HG03045 (cell line): ENCODE measurements around the gene NPHP4.

ENCODE experiments used
- ATAC-seq: cut with Tn5 transposase; IDR thresholded peaks from one replicate; pipeline ENCODE4 v1.9.1; 2021; ENCODE audit warnings: mild to moderate bottlenecking, moderate library complexity; ENCODE audit not compliant: unreplicated experiment

Gene NPHP4

DNA sequence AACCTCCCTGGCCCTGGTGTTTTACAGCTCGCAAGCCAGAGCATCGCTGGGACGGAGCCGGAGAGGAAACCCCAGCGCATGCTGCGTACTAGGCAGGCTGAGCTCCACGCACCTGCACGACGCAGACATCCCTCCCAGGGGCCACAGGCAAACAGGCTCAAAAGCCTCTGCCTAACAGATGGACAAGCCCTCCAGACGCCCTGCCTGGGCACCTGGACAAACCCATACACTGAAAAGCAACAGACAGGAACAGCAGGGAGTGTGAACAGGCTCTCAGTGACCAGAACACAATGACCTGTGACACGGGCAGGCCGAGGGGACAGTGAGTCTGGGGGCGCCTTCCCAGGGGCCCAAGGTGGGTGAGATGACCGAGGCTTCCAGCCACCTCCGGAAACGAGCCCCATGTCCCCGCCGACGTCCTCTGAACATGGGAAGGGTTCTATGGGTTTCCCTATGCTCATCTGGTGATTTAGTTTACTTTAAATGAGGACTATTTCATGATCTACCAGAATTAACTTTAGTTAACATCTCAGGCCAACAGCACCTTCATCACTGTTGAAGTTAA lies 40.3 kb downstream of the NPHP4 start:
- ATAC-seq, result no peak

- no peak for ATAC-seq
Measured at GRCh38 chr1:5950994-5951785, 41.0 kb downstream of the NPHP4 start.

DNA sequence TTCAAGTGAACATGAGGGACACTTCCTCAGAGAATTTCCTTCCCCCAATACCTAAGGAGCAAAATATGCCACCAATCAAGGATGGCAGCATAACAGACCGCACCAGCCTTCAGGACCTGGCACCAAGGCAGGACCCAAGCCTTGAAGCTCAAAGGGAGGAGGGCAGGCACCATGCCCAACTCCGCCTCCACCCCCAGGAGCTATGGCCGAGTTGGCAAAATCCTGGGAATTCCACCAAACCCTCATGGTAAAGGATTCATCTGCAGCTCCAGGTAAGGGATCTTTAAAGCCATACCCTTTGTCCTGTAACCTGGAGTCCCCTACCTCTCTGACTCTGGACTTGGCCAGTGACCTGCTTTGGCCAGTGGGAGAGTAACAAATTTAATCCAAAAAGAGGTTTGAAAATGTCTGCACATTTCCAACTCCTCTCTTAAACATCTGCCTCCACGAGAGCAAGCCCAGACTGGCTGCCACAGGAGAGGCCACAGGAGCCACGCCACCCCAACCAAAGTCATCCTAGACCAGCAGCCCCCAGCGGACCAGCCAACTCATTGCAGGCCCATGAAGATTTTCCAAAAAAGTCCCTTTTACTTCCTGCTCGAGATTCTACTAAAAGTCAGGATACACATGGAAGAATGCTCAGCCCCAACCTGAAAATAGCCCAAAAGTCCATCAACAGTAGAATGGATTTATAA lies 41.9 kb downstream of the NPHP4 start:
- ATAC-seq, result no peak

DNA sequence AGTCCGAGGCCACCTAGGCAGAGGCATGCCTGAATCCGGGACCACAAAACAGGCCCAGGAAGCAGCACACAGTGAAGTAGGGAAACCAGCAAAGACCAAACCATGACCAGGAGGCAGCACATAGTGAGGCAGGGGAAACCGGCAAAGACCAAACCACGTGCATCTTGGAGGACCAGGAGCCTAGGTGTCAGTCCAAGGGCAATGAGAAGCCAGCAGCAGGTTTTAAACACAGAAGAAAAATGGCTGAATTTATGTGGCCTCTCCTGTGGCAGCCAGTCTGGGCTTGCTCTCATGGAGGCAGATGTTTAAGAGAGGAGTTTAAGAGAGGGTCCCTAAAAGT lies 42.5 kb downstream of the NPHP4 start:
- ATAC-seq, result no peak

- no peak for ATAC-seq
Measured at GRCh38 chr1:5949085-5949760, 43.0 kb downstream of the NPHP4 start.

DNA sequence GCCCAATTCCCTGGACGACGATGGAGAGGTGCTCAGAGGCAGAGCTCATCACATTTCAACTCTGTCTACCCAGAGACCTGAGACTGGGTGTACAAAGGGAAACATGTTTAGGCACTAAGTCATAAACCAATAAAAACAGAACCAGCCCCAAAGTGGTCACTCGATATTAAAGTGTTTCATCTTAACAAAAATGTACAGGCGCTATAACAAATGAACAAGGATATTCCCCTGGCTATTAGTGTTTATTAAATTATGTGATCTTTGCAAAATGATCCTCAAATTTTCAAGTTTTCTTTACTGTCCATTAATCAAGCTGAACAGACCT lies 43.6 kb downstream of the NPHP4 start:
- ATAC-seq, result no peak

DNA sequence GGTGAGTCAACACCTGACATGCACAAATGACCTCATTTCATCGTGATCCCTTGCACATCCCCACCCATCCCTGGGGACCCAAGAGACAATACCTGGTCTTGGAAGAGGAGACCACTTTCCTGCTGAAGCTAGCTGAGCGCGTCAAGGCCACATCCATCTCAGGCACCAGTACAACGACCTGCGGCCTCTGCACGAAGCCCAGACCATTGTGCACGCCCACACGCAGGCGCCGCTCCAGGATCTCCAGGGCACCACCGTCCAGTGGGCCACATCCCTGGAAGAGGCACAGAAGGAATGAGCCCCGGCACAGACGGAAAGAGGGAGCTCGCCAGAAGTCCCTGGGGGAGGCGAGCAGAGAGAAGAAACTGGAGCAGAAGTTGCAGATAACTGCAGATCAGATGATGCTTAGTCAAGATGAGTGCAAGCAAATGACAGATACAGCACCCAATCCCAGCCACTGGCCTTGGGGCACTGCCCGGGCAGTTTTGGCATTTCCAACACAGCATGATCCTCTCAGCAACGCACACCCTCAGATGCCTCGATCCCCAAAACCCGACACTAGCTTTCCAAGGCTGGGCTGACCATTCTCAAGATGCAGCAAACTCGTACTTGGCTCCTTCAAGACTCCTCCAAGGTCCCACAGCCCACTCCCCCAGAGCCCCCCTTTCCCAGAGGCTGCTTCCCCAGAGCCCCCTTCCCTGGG lies 44.1 kb downstream of the NPHP4 start:
- no peak for ATAC-seq

GRCh38 chr1:5947071-5947821 lies 45.0 kb downstream of the NPHP4 start:
- ATAC-seq, result no peak

DNA sequence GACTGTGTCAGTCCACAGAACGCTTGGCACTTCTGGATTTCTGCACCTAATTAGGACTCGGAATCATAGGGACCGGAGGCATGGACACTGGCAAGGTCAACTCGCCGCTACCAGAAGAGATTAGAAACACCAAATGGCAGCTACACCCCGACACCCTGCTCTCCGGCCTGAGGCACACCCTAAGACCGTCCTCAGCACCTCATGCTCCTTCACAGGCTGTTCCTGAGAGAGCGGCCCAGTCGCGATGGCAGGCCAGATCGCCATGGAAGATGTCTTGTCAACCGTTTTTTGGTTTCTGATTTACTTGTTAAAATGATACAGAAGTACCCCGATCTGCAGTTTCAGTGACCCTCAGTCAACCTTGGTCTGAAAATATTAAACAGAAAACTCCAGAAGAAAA lies 46.8 kb downstream of the NPHP4 start:
- no peak for ATAC-seq

DNA sequence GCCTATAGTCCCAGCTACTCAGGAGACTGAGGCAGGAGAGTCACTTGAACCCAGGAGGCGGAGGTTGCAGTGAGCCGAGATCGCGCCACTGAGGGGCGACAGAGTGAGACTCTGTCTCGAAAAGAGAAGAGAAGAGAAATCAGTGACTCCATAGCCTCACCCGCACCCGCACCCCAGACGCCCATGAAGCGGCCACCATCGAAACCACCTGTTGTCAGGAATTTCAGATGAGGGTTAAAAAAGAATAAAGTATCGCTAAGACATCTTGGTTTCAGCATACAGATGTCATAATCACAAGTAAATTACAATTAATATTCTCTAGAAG lies 47.4 kb downstream of the NPHP4 start:
- ATAC-seq, result no peak

GRCh38 chr1:5944154-5944842 lies 47.9 kb downstream of the NPHP4 start:
- no peak for ATAC-seq

DNA sequence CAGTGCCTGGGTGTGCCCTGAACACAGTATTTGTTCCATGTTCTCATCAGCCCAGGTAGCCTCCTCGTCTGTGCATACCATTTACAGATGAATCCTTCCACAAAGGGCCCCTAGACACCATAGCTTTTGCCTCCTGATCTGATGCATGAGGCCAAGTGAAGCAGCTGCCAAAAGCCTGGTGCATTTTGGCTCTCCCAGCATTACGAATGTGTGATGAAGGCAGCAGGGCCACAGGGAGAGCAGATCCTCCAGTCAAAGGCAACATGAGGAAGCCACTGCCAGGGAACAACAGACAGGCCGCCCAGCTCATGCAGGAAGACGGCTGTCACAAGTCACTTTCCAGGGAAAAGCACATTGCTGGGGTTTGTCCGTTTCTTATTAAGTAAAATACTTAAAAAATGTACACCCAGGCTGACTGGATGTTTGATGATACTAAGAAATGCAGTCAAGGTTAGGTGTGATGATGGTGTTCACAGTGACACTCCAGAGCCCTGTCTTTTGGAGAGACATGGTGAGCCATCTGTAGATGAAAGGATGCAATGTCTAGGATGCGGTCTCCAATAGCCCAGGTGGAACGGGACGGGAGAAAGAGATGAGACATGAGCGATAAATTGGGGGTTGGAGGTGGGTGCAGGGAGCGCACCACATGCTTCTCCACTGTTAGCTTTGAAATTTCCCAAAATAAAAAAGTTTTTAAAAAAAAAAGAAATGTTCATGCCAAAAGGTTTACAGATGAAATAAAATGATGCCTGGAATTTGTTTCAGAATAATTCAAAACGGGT lies 48.7 kb downstream of the NPHP4 start:
- no peak for ATAC-seq

GRCh38 chr1:5941671-5942070 lies 50.6 kb downstream of the NPHP4 start:
- no peak for ATAC-seq

- no peak for ATAC-seq
Measured at GRCh38 chr1:5940723-5941407, 51.4 kb downstream of the NPHP4 start.

DNA sequence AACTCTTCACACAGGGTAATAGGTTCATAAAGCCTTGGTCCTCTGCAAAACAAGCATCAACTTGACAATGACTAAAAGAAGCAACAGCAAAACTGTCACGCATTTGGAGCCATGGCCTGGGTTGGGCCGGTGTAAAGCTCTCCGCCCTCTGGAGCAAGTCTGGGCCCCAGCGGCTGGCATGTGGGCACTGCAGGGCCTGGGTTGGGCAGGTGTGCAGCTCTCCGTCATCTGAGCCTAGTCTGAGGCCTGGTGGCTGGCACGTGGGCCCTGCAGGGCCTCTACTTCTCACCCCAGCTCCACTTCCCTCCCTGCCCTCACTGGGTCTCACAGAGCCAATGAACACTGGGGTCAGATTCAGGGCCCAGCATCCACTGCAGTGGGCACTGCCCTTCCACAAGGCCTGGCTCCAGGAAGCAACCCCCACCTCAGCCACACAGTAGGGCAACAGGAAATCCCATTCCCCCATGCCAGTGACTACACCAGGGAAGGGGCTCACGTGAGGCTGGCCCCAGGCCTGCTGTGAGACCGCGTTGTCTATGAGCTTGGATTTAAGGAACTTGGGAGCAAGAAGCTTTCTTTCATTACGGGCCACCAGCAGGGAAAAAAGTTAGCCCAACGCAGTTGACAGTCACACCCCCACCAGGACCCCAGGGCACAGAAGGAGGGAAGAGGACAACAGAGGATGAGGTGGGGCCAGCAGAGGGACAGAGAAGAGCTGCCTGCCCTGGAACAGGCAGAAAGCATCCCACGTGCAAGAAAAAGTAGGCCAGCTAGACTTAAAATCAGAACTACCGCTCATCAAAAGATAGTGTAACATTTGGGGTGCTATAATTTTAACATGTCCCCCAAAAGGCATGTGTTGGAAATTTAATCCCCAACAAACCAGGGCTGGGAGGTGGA lies 52.7 kb downstream of the NPHP4 start:
- no peak for ATAC-seq

DNA sequence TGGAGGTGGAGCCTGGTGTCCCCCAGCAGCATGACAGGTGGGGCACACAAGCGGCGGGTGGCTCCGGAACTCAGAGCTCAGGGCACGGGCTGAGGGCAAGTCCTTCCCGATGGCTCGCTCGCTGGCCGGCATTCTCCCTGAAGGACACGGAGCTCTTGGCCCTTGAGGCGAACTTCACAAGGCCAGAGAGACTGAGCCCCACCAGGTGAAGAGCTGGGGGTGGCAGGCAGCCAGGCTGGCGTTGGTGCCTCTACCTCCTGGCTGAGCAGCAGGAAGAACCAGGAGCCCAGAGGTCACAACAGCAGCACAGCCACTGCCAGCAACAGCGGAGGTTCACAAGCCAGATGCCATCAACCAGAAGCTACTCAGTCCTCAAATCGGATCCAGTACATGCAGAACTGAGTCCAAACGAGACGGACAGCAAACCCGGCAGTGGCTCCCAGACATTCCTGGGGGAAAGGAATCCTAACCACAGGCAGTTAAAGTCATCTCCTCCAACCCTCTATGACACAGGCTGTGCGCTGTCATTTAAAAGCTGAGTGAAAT lies 54.1 kb downstream of the NPHP4 start:
- ATAC-seq, result no peak

GRCh38 chr1:5937373-5937857 lies 54.8 kb downstream of the NPHP4 start:
- ATAC-seq, result no peak
